Glutamatergic neuron (in vitro differentiated cells): ENCODE data around the gene LTBP3. TPM values are rescaled to one million over a fixed set of nuclear protein-coding genes. Genes with fewer than 3 reads are reported as not detected.
A peak's percentile ranks its signal among the peaks of the same experiment; 100 is the strongest.

Experiments used
- DNase-seq: peaks from one replicate; pipeline ENCODE4 v3.0.0; 2022
- H3K27ac Mint-ChIP-seq: one replicate; pipeline ENCODE4 v1.8.0; 2020; ENCODE audit warnings: mild to moderate bottlenecking, mixed read lengths, inconsistent platforms; ENCODE audit not compliant: unreplicated experiment
- H3K27me3 Mint-ChIP-seq: one replicate; pipeline ENCODE4 v1.8.0; 2020; ENCODE audit warnings: mild to moderate bottlenecking, moderate library complexity, mixed read lengths, inconsistent platforms; ENCODE audit not compliant: unreplicated experiment
- H3K36me3 Mint-ChIP-seq: one replicate; pipeline ENCODE4 v1.8.0; 2020; ENCODE audit warnings: mild to moderate bottlenecking, mixed read lengths, inconsistent platforms; ENCODE audit not compliant: unreplicated experiment
- H3K4me1 Mint-ChIP-seq: one replicate; pipeline ENCODE4 v1.8.0; 2020; ENCODE audit warnings: mild to moderate bottlenecking, low read depth, mixed read lengths, inconsistent platforms; ENCODE audit not compliant: unreplicated experiment
- H3K4me3 Mint-ChIP-seq: one replicate; pipeline ENCODE4 v1.8.0; 2020; ENCODE audit warnings: mild to moderate bottlenecking, mixed read lengths, inconsistent platforms; ENCODE audit not compliant: unreplicated experiment
- H3K9me3 Mint-ChIP-seq: one replicate; pipeline ENCODE4 v1.8.0; 2020; ENCODE audit warnings: mild to moderate bottlenecking, moderate library complexity, mixed read lengths, inconsistent platforms; ENCODE audit not compliant: unreplicated experiment
- total RNA-seq: library from RNA; stranded (reverse); fragmentation: NEBNext Ultra II Directional; extraction: Animal tissue kit (Norgen Biotek cat#: 25700); gene quantifications from one replicate; pipeline ENCODE4 v1.2.1, GENCODE V29; 2021; ENCODE audit not compliant: unreplicated experiment
- TF ChIP-seq, protein P1 (sequence below): fragments of 200-600 bp; sonication (generic); IDR thresholded peaks from one replicate; pipeline ENCODE4 v1.5.0; 2021; ENCODE audit not compliant: partially characterized antibody, unreplicated experiment

LTBP3 gene
- total RNA-seq, 1 donor from 2014 or later: 2.5 TPM

- no peak for DNase-seq
- H3K9me3 Mint-ChIP-seq: peaks cover 24% of the 10 kb centered on the region
- TF ChIP-seq, protein P1, sequence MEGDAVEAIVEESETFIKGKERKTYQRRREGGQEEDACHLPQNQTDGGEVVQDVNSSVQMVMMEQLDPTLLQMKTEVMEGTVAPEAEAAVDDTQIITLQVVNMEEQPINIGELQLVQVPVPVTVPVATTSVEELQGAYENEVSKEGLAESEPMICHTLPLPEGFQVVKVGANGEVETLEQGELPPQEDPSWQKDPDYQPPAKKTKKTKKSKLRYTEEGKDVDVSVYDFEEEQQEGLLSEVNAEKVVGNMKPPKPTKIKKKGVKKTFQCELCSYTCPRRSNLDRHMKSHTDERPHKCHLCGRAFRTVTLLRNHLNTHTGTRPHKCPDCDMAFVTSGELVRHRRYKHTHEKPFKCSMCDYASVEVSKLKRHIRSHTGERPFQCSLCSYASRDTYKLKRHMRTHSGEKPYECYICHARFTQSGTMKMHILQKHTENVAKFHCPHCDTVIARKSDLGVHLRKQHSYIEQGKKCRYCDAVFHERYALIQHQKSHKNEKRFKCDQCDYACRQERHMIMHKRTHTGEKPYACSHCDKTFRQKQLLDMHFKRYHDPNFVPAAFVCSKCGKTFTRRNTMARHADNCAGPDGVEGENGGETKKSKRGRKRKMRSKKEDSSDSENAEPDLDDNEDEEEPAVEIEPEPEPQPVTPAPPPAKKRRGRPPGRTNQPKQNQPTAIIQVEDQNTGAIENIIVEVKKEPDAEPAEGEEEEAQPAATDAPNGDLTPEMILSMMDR: no peak
- peaks cover 14% of the 10 kb centered on the region for H3K4me1 Mint-ChIP-seq
- peaks cover 15% of the 10 kb centered on the region for H3K27me3 Mint-ChIP-seq
- peak overlapping the region; percentile 98 for H3K27ac Mint-ChIP-seq
- no peaks in the 10 kb centered on the region for H3K36me3 Mint-ChIP-seq
- H3K4me3 Mint-ChIP-seq: peak overlapping the region; percentile 94
These were observed 13.8 kb upstream of the LTBP3 start for GRCh38 chr11:65571940-65572339.

DNA sequence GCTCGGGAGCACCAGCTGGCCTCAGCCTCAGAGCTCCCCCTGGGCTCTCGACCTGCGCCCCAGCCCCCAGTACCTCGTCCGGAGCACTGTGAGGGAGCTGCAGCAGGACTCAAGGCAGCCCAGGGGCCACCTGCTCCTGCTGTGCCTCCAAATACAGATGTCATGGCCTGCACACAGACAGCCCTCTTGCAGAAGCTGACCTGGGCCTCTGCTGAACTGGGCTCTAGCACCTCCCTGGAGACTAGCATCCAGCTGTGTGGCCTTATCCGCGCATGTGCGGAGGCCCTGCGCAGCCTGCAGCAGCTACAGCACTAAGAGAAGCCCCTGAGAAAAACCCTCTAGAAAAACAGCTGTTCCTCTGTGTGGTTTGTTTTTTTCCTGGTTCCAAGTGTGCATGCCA is 13.3 kb upstream of the LTBP3 start:
- Mint-ChIP-seq H3K27me3 (peaks cover 15% of the 10 kb centered on the region), H3K4me1 (peaks cover 14% of the 10 kb centered on the region), H3K27ac (peak overlapping the region; percentile 98), H3K36me3 (no peaks in the 10 kb centered on the region), H3K9me3 (peaks cover 24% of the 10 kb centered on the region), H3K4me3 (peak overlapping the region; percentile 94)
- DNase-seq: no peak
- TF ChIP-seq, protein P1: no peak

- H3K4me1 Mint-ChIP-seq: peaks cover 14% of the 10 kb centered on the region
- peak within 1 kb of the TSS; percentile 88 for H3K27ac Mint-ChIP-seq
- peaks cover 13% of the 10 kb centered on the region for H3K27me3 Mint-ChIP-seq
- peak; percentile 98 for DNase-seq
- H3K4me3 Mint-ChIP-seq: peak within 1 kb of the TSS; percentile 94
- TF ChIP-seq, protein P1: peak; percentile 71
- H3K36me3 Mint-ChIP-seq: no peaks in the 10 kb centered on the region
- peaks cover 23% of the 10 kb centered on the region for H3K9me3 Mint-ChIP-seq
These were observed 12.1 kb upstream of the LTBP3 start, which contains the start of gene ZNRD2 for GRCh38 chr11:65569973-65570918. ZNRD2 (plus strand) TSS chr11:65570477; CDS start chr11:65570492, 15 bp downstream.

DNA sequence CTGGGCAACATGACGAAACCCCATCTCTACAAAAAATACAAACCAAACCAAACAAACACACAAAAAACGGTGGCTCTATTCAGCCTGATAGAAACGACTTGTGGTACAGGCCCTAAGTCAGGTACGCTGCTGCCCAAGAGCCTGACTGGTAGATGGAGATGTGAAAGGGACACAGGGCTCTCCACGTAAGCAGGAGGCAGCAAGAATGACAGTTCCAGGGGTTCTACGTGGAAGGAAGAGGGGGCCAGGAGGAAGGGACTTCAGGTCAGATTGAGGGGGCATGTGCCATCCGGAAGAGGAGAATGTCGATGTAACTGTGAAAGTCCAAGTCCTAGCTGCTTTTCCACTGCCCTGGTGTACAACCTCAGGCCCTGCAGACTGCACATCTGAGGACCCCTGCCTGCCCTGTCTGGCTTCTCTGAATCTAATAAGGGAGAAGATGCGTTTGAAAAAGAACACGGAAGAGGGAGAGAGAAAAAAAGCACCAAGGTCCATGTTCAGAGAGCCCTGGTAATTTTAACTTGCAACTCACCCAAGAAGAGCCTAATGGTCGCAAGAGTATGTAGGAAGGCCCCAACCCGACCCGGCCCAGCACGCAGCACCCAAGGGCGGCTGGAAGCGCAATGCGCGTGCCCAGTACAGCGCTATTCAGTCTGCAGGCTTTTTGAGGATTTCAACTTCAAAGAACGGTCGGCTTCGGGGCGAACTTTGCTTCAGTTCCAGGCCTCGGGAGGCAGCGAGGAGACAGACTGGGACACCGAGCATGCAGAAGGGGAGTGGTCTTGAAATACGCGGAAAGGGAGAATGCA is 11.2 kb upstream of the LTBP3 start:
- TF ChIP-seq, protein P1: no peak
- Mint-ChIP-seq H3K9me3 (peaks cover 19% of the 10 kb centered on the region), H3K36me3 (no peaks in the 10 kb centered on the region), H3K4me1 (peaks cover 14% of the 10 kb centered on the region), H3K27me3 (peaks cover 10% of the 10 kb centered on the region), H3K4me3 (peak overlapping the region; percentile 94), H3K27ac (peak overlapping the region; percentile 88)
- no peak for DNase-seq
